Keratinocyte (primary cell): ENCODE data around the gene SETD2.
"Not testable (repeated sequence)": the region's sequence is repeated elsewhere in the genome, so short reads cannot be mapped to it uniquely, and the experiment has no call there.

Experiments
- EZH2 ChIP-seq: IDR thresholded peaks from one replicate; pipeline ENCODE4 v1.6.1; 2012; ENCODE audit warnings: inconsistent platforms, mild to moderate bottlenecking, low read length, moderate library complexity
- TF ChIP-seq, protein P1 (sequence below), 3 experiments: IDR thresholded peaks in 1 of 3; conservative IDR thresholded peaks in 1 of 3; optimal IDR thresholded peaks in 1 of 3; 2 replicates in 2 of 3; 3 replicates in 1 of 3; pipeline versions ENCODE3 to v1.5.1; 2011; ENCODE audit warnings: low read length in 3 of 3, mild to moderate bottlenecking in 3 of 3, moderate library complexity in 2 of 3, control low read depth in 1 of 3, inconsistent platforms in 1 of 3; ENCODE audit not compliant: insufficient read depth in 2 of 3; ENCODE audit errors: extremely low read depth in 1 of 3

GRCh38 chr3:47142536-47142935 is 21.4 kb downstream of the SETD2 start:
- TF ChIP-seq, protein P1, sequence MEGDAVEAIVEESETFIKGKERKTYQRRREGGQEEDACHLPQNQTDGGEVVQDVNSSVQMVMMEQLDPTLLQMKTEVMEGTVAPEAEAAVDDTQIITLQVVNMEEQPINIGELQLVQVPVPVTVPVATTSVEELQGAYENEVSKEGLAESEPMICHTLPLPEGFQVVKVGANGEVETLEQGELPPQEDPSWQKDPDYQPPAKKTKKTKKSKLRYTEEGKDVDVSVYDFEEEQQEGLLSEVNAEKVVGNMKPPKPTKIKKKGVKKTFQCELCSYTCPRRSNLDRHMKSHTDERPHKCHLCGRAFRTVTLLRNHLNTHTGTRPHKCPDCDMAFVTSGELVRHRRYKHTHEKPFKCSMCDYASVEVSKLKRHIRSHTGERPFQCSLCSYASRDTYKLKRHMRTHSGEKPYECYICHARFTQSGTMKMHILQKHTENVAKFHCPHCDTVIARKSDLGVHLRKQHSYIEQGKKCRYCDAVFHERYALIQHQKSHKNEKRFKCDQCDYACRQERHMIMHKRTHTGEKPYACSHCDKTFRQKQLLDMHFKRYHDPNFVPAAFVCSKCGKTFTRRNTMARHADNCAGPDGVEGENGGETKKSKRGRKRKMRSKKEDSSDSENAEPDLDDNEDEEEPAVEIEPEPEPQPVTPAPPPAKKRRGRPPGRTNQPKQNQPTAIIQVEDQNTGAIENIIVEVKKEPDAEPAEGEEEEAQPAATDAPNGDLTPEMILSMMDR (optimal IDR thresholded peaks at IDR 0.05 in 1 of 3, IDR thresholded peaks at IDR 0.05 in 1 of 3, conservative IDR thresholded peaks at IDR 0.05 in 1 of 3; ENCODE audit: extremely low read depth in 1 of 3, insufficient read depth in 2 of 3, low read length in 3 of 3) = not testable (repeated sequence)
- TF ChIP-seq EZH2 = not testable (repeated sequence)
